ENCODE results near the gene SYNM.

SYNM gene

DNA sequence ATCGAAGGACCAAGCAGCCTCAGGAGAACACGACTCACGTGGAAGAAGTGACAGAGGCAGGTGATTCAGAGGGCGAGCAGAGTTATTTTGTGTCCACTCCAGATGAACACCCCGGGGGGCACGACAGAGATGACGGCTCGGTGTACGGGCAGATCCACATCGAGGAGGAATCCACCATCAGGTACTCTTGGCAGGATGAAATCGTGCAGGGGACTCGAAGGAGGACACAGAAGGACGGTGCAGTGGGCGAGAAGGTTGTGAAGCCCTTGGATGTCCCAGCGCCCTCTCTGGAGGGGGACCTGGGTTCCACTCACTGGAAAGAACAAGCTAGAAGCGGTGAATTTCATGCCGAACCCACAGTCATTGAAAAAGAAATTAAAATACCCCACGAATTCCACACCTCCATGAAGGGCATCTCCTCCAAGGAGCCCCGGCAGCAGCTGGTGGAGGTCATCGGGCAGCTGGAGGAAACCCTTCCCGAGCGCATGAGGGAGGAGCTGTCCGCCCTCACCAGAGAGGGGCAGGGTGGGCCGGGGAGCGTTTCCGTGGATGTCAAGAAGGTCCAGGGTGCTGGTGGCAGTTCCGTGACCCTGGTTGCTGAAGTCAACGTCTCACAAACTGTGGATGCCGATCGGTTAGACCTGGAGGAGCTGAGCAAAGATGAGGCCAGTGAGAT lies 26.0 kb downstream of the SYNM start:
- no peak overlapping the region for H3K4me3 ChIP-seq (ENCODE audit: low read length)
- TF ChIP-seq CTCF (IDR thresholded peaks at IDR 0.05; ENCODE audit: insufficient read depth, low read depth, low read length, missing control alignments), result no peak
- no peak for DNase-seq (ENCODE audit: low read depth)

- no peak for DNase-seq (ENCODE audit: low read depth)
- H3K4me3 ChIP-seq (ENCODE audit: low read length), result no peak overlapping the region
- no peak for TF ChIP-seq CTCF (IDR thresholded peaks at IDR 0.05; ENCODE audit: insufficient read depth, low read depth, low read length, missing control alignments)
Observed at GRCh38 chr15:99131441-99132023, 26.7 kb downstream of the SYNM start.

DNA sequence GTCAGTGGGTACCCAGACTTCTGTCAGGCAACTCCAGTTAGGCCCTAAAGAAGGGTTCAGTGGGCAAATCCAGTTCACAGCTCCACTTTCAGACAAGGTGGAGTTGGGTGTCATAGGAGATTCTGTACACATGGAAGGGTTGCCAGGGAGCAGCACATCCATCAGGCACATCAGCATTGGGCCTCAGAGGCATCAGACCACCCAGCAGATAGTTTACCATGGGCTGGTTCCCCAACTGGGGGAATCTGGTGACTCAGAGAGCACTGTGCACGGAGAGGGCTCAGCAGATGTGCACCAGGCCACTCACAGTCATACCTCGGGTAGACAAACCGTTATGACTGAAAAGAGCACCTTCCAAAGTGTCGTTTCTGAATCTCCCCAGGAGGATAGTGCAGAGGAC lies 27.2 kb downstream of the SYNM start:
- no peak for DNase-seq (ENCODE audit: low read depth)

DNA sequence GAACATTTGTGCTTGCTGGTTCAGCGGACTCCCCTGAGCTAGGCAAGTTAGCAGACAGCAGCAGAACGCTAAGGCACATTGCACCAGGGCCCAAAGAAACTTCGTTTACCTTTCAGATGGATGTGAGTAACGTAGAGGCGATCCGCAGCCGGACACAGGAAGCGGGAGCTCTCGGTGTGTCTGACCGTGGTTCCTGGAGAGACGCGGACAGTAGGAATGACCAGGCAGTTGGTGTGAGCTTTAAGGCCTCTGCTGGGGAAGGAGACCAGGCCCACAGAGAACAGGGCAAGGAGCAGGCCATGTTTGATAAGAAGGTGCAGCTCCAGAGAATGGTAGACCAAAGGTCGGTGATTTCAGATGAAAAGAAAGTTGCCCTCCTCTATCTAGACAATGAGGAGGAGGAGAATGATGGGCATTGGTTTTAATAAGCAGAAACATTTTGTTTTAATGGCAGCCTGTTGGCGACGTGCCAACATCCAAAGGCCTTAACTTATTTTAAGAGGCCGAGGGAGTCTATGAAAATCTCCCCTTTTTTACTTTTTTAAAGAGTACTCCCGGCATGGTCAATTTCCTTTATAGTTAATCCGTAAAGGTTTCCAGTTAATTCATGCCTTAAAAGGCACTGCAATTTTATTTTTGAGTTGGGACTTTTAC lies 27.9 kb downstream of the SYNM start:
- no peak for DNase-seq (ENCODE audit: low read depth)
- H3K4me3 ChIP-seq (ENCODE audit: low read length), result no peak overlapping the region
- no peak for TF ChIP-seq CTCF (IDR thresholded peaks at IDR 0.05; ENCODE audit: insufficient read depth, low read depth, low read length, missing control alignments)

More for the DNA sequence above, 27.2 kb downstream of the SYNM start:
- TF ChIP-seq CTCF (IDR thresholded peaks at IDR 0.05; ENCODE audit: insufficient read depth, low read depth, low read length, missing control alignments), result no peak
- H3K4me3 ChIP-seq (ENCODE audit: low read length), result no peak overlapping the region

- no peak for DNase-seq (ENCODE audit: low read depth)
- TF ChIP-seq CTCF (IDR thresholded peaks at IDR 0.05; ENCODE audit: insufficient read depth, low read depth, low read length, missing control alignments), result no peak
- H3K4me3 ChIP-seq (ENCODE audit: low read length), result no peak overlapping the region
Observed at GRCh38 chr15:99134317-99134821, 29.5 kb downstream of the SYNM start.

DNA sequence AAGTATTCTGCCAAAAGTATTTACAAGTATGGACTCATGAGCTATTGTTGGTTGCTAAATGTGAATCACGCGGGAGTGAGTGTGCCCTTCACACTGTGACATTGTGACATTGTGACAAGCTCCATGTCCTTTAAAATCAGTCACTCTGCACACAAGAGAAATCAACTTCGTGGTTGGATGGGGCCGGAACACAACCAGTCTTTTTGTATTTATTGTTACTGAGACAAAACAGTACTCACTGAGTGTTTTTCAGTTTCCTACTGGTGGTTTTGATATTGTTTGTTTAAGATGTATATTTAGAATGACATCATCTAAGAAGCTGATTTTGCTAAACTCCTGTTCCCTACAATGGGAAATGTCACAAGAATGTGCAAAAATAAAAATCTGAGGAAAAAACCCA lies 30.3 kb downstream of the SYNM start:
- no peak overlapping the region for H3K4me3 ChIP-seq (ENCODE audit: low read length)
- TF ChIP-seq CTCF (IDR thresholded peaks at IDR 0.05; ENCODE audit: insufficient read depth, low read depth, low read length, missing control alignments), result no peak
- DNase-seq (ENCODE audit: low read depth), result peak; percentile 8
